Ascending aorta (tissue), 2 donors: Measurements from ENCODE around the gene KRTDAP. TPM values are rescaled to one million over a fixed set of nuclear protein-coding genes. Genes with fewer than 3 reads are reported as not detected.

Experiments used
- DNase-seq, 2 donors: peaks; one replicate each; pipeline ENCODE4 v3.0.0-alpha.2; 2019; ENCODE audit warnings: low spot score in 2 of 2
- H3K27ac ChIP-seq, 2 donors: fragments of 200-600 bp; sonication (generic); one replicate each; pipeline ENCODE4 v1.5.1; 2016 to 2017; ENCODE audit warnings: mild to moderate bottlenecking in 1 of 2
- H3K27me3 ChIP-seq: fragments of 200-600 bp; sonication (generic); one replicate; pipeline ENCODE4 v1.5.1; 2017
- H3K36me3 ChIP-seq, 2 donors: fragments of 200-600 bp; sonication (generic); one replicate each; pipeline ENCODE4 v1.5.1; 2016
- H3K4me1 ChIP-seq, 2 donors: fragments of 200-600 bp; sonication (generic); one replicate each; pipeline ENCODE4 v1.5.1; 2016 to 2017; ENCODE audit warnings: mild to moderate bottlenecking in 1 of 2
- H3K4me3 ChIP-seq, 2 donors: fragments of 200-600 bp; sonication (generic); one replicate each; pipeline ENCODE4 v1.5.1; 2016 to 2017; ENCODE audit warnings: mild to moderate bottlenecking in 1 of 2
- H3K9me3 ChIP-seq, 2 donors: fragments of 200-600 bp; sonication (generic); one replicate each; pipeline ENCODE4 v1.5.1; 2016
- intact Hi-C: fragments of 100-400 bp; cut with DNase I; formaldehyde crosslinking; loops from one replicate; pipeline ENCODE4 v1.15.1; 2023
- total RNA-seq: library from RNA; depleted of rRNA; stranded (reverse); fragments of >200 nt; gene quantifications from one replicate; pipeline ENCODE4 v1.1.0, GENCODE V29; 2016
- TF ChIP-seq, protein P1 (sequence below), 3 experiments: fragments of 200-600 bp in 2 of 3; fragments of 450-650 bp in 1 of 3; sonication (generic) in 2 of 3; IDR thresholded peaks; one replicate each; pipeline ENCODE4 v1.5.1; 2016 to 2019; ENCODE audit warnings: antibody characterized with exemption in 3 of 3, mild to moderate bottlenecking in 1 of 3, moderate library complexity in 1 of 3

The KRTDAP gene
- total RNA-seq, 1 donor from 2014 or later, result not detected

- Histone ChIP-seq H3K4me3 (no peak overlapping the region), H3K27ac (no peak overlapping the region), H3K9me3 (no peaks in the 10 kb centered on the region), H3K4me1 (no peaks in the 10 kb centered on the region), H3K27me3 (no peaks in the 10 kb centered on the region), H3K36me3 (no peaks in the 10 kb centered on the region)
- TF ChIP-seq, protein P1, sequence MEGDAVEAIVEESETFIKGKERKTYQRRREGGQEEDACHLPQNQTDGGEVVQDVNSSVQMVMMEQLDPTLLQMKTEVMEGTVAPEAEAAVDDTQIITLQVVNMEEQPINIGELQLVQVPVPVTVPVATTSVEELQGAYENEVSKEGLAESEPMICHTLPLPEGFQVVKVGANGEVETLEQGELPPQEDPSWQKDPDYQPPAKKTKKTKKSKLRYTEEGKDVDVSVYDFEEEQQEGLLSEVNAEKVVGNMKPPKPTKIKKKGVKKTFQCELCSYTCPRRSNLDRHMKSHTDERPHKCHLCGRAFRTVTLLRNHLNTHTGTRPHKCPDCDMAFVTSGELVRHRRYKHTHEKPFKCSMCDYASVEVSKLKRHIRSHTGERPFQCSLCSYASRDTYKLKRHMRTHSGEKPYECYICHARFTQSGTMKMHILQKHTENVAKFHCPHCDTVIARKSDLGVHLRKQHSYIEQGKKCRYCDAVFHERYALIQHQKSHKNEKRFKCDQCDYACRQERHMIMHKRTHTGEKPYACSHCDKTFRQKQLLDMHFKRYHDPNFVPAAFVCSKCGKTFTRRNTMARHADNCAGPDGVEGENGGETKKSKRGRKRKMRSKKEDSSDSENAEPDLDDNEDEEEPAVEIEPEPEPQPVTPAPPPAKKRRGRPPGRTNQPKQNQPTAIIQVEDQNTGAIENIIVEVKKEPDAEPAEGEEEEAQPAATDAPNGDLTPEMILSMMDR (IDR thresholded peaks at IDR 0.05), result no peak
- intact Hi-C loops, result no loop called here
- DNase-seq, result no peak
Observed at GRCh38 chr19:35460608-35461007, 29.7 kb downstream of the KRTDAP start.

DNA sequence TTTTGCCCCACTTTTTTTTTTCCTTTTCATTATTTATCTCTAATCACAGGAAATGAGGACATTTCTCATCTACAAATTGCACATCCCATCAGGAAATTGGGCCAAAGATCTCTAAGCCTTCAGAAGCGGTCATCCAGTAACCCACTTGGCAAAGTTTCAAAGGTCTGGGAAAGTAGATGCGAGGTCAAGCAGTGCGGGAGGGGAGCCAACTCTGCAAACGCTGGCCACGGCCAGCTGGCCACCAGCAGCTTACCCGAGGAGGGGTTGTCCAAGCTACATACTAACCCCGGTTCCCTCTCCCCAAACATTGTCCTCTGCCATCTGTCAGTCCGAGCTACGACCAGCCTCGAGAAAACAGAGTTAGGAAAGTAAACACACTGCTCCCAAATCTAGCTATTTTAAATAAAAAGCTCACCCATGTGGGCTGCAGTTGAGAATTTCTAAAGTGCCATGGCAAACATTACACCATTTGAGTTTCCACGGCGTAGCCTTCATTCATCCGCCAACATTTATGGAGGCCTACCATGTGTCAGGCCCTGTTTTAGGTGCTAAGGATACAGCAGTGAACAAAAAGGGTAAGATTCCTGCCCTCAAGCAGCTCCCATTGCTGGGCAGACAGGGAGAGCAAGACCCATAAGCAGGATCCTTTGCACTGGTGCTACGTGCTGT, 30.7 kb downstream of the KRTDAP start:
- intact Hi-C loops, result no loop called here
- TF ChIP-seq, protein P1 (IDR thresholded peaks at IDR 0.05), result no peak
- Histone ChIP-seq H3K4me1 (no peaks in the 10 kb centered on the region), H3K27ac (no peak overlapping the region), H3K36me3 (no peaks in the 10 kb centered on the region), H3K27me3 (no peaks in the 10 kb centered on the region), H3K4me3 (no peak overlapping the region), H3K9me3 (no peaks in the 10 kb centered on the region)
- no peak for DNase-seq

- intact Hi-C loops, result no loop called here
- TF ChIP-seq, protein P1 (IDR thresholded peaks at IDR 0.05), result no peak
- Histone ChIP-seq H3K27ac (no peak overlapping the region), H3K27me3 (no peaks in the 10 kb centered on the region), H3K4me3 (no peak overlapping the region), H3K4me1 (no peaks in the 10 kb centered on the region), H3K36me3 (no peaks in the 10 kb centered on the region), H3K9me3 (no peaks in the 10 kb centered on the region)
- no peak for DNase-seq
Observed at GRCh38 chr19:35458731-35459391, 31.4 kb downstream of the KRTDAP start.

GRCh38 chr19:35458192-35458591, 32.1 kb downstream of the KRTDAP start:
- Histone ChIP-seq H3K27ac (no peak overlapping the region), H3K27me3 (no peaks in the 10 kb centered on the region), H3K4me1 (no peaks in the 10 kb centered on the region), H3K9me3 (no peaks in the 10 kb centered on the region), H3K4me3 (no peak overlapping the region), H3K36me3 (no peaks in the 10 kb centered on the region)
- intact Hi-C loops, result no loop called here
- DNase-seq, result no peak
- TF ChIP-seq, protein P1 (IDR thresholded peaks at IDR 0.05), result no peak

- TF ChIP-seq, protein P1 (IDR thresholded peaks at IDR 0.05), result no peak
- H3K9me3 ChIP-seq, result no peaks in the 10 kb centered on the region
- H3K4me1 ChIP-seq, result no peaks in the 10 kb centered on the region
- no peak for DNase-seq
- H3K36me3 ChIP-seq, result no peaks in the 10 kb centered on the region
- H3K27ac ChIP-seq, result no peak overlapping the region
- no peaks in the 10 kb centered on the region for H3K27me3 ChIP-seq
- H3K4me3 ChIP-seq, result no peak overlapping the region
- intact Hi-C loops, result no loop called here
Observed at GRCh38 chr19:35457173-35457572, 33.1 kb downstream of the KRTDAP start.
